GM12864 (cell line): ENCODE measurements around the gene SEPSECS.

ENCODE experiments used
- DNase-seq: peaks from one replicate; pipeline ENCODE4 v3.0.0-alpha.2; 2011; ENCODE audit warnings: low read depth
- H3K4me3 ChIP-seq: 2 replicates; pipeline ENCODE4 v1.5.1; 2011; ENCODE audit warnings: mild to moderate bottlenecking, low read depth, low read length, control low read depth
- TF ChIP-seq, protein P1 (sequence below): IDR thresholded peaks from 2 replicates; pipeline ENCODE4 v1.5.1; 2011; ENCODE audit warnings: low read depth, mild to moderate bottlenecking, moderate library complexity, low read length, control low read depth, inconsistent platforms; ENCODE audit errors: missing control alignments

SEPSECS gene

GRCh38 chr4:25103418-25103817 lies 56.8 kb downstream of the SEPSECS start:
- TF ChIP-seq, protein P1, sequence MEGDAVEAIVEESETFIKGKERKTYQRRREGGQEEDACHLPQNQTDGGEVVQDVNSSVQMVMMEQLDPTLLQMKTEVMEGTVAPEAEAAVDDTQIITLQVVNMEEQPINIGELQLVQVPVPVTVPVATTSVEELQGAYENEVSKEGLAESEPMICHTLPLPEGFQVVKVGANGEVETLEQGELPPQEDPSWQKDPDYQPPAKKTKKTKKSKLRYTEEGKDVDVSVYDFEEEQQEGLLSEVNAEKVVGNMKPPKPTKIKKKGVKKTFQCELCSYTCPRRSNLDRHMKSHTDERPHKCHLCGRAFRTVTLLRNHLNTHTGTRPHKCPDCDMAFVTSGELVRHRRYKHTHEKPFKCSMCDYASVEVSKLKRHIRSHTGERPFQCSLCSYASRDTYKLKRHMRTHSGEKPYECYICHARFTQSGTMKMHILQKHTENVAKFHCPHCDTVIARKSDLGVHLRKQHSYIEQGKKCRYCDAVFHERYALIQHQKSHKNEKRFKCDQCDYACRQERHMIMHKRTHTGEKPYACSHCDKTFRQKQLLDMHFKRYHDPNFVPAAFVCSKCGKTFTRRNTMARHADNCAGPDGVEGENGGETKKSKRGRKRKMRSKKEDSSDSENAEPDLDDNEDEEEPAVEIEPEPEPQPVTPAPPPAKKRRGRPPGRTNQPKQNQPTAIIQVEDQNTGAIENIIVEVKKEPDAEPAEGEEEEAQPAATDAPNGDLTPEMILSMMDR, result no peak
- DNase-seq, result no peak
- H3K4me3 ChIP-seq, result no peak overlapping the region

- TF ChIP-seq, protein P1, result no peak
- no peak overlapping the region for H3K4me3 ChIP-seq
- DNase-seq, result no peak
Measured at GRCh38 chr4:25101836-25102235, 58.4 kb downstream of the SEPSECS start.

DNA sequence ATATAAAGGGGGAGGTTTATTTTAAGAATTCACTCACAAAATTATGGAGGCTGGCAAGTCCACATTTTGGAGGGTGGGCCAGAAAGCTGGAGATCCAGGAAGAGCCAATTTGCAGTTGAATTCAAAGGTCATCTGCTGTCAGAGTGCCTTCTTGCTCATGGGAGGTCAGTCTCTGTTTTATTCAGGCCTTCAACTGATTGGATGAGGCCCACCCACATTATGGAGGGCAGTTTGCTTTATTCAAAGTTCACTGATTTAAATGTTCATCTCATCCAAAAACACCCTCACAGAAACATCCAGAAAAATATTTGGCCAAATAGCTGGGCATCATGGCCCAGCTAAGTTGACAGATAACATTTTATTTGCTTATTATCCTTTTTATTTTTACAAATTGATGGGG lies 59.5 kb downstream of the SEPSECS start:
- H3K4me3 ChIP-seq, result no peak overlapping the region
- TF ChIP-seq, protein P1, result no peak

DNA sequence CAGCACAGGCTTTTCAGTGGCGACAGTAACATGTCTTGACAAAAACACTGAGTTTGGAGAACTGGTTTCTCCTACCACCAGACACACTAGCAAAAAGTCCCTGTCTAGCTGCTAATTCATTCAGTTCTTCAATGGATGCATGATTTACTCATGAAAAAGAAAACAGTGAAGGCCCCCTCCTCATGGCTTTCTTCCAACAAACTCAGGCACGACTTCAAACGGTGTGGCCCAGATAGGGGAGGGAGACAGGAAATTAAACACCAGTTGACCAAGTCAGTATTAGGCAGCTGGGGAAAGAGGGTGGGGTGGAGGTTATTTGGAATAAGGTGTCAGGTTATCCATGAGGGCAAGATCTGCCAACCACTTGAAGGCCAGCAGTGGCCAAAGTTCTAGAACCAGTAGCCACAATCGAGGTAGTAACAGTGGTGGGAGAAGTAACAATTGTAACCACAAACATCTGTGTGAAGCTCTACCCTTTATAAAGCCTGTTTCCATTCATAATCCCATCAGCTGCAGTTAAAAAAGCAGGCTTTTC lies 60.2 kb downstream of the SEPSECS start:
- no peak for DNase-seq
- no peak overlapping the region for H3K4me3 ChIP-seq
- TF ChIP-seq, protein P1, result no peak

More for the DNA sequence above, 59.5 kb downstream of the SEPSECS start:
- DNase-seq, result no peak

DNA sequence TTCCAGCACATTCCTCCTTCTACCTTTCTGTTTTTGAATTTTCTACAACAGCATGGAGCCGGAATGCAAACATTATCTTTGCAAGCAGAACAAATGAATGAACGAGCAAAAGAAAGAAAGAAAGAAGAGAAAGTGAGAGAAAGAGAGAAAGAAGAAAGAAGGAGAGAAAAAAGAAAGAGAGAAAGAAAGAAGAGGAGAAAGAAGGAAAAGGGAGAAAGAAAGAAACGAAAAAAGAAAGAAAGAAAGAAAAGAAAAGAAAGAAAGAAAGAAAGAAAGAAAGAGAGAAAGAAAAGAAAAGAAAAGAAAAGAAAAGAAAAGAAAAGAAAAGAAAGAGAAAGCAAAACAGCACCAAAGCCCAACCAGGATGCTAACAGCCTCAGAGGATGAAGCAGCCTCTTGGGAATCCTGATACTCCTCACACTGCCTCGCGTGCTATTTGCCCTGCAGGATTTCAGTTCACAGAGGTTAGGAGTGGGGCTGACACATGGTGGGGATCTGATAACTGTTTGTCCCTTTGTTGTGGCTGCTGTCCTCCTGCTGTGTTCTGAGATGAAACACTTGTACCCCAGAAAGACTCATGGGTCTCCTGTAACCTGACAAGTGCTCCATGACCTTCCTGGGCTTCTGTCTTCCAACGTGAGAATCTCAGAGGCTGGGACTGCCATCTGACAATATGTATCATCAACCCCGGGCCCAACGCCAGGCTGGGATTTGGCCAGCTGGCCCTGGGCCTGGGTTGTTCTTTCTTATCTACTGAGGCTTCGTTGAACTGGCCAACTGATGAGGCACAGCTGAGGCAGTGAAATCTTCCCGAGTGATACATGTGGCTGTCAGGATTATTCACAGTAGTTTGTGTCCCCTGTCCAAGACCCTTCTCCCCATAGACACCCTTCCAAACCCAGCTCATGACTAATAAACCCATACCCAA lies 61.0 kb downstream of the SEPSECS start:
- TF ChIP-seq, protein P1, result no peak
- DNase-seq, result no peak
- no peak overlapping the region for H3K4me3 ChIP-seq

DNA sequence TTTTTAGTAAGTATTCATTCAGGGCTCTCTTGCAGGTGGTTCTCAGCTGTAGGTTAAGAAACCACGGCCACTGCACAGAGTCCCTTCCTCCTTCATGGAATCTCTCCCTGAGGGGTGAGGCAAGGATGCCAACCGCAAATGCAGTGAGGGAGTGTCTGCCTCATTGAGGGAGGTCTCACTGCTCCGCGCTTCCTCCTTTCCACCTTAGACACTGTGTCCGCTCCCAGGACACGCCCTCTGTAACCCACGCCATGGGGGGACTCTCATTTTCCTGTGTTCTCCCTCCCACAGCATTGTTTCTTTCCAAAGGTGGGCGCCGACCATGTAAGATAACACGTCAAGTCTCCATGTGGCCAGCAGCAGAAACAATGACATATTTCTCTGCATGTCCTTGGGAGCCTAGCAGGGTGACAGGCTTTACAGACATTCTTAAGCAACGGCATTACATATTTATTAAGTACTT lies 63.2 kb downstream of the SEPSECS start:
- TF ChIP-seq, protein P1, result no peak
- H3K4me3 ChIP-seq, result no peak overlapping the region
- no peak for DNase-seq
